ENCODE data around the gene DVL1. TPM values are rescaled to one million over a fixed set of nuclear protein-coding genes. Genes with fewer than 3 reads are reported as not detected.
"Not testable (repeated sequence)": the region's sequence is repeated elsewhere in the genome, so short reads cannot be mapped to it uniquely, and the experiment has no call there.

DVL1 gene
- total and polyA plus RNA-seq, 5 donors = 64.4 to 87.4 (median 66.4) TPM

DNA sequence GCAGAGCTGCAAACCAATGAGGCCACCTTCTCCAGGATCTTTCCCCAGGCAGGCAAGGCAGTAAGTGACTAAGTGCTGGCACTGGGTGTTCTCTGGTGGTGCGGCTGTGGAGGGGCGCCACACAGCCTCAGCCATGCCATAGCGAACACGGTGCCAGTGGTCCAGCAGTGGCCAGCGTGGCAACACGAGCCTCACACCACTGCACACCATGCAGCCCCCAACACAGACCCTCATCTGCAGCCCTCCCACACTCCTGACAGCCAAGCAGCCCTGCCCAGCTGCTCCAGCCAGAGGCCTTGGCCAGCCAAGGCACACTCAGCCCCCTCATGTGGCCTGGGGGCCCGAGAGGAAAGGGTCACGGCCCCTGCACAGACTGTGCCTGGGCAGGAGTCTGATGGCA is 27.7 kb downstream of the DVL1 start:
- WGBS = 85% methylated on average over 8 of the region's 8 CpGs
- ATAC-seq (no peak), DNase-seq (no peak)
- Histone ChIP-seq H3K27ac (ENCODE audit: low read length) (no peak overlapping the region), H3K9me3 (ENCODE audit: control insufficient read depth, low read length) (no peaks in the 10 kb centered on the region), H3K4me1 (ENCODE audit: control insufficient read depth, insufficient read depth, low read length) (no peaks in the 10 kb centered on the region), H3K27me3 (ENCODE audit: control insufficient read depth, insufficient read depth) (no peaks in the 10 kb centered on the region), H3K4me3 (ENCODE audit: low read length) (no peak overlapping the region)
- intact Hi-C loops (cut with DNase I) = no loop called here

DNA sequence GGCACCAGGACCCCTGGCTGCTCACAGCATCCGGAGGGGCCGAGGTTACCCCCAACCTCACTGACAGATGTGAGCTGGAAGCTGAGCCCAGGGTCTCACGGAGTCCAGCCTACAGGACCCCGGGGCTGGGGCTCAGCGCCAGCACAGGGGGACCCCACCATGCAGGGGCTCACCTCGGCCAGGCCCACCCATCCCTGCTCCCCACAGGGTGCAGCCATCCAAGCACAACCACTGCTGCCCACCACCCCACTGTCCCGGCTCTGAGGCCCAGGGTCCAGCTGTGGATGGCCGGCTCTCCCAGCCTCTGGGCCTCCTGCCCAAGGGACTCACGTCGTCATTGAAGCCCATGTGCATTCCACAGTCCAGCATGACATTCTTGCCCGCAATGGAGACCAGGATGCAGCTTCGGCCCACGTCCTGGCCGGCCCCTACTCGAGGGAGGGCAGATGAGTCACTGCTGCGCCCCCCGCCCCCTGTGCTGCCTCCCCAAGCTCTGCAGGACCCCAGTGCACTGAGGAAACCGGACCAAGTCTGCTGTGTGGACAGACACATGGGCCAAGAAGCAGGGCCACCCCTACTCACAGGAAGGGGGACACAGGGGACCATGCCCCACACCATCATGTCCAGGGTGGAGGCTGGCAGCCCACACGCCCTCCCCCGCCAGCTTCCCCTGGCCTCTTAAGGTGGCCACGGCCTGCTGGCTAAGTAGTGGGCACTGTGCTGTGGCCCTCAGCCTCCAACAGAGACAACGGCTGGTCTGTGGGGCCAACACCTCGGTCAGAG is 28.4 kb downstream of the DVL1 start:
- H3K27me3 ChIP-seq (ENCODE audit: control insufficient read depth, insufficient read depth) = no peaks in the 10 kb centered on the region
- no peaks in the 10 kb centered on the region for H3K4me1 ChIP-seq (ENCODE audit: control insufficient read depth, insufficient read depth, low read length)
- ATAC-seq (no peak), DNase-seq (no peak)
- intact Hi-C loops (cut with DNase I) = no loop called here
- no peak overlapping the region for H3K27ac ChIP-seq (ENCODE audit: low read length)
- WGBS = 69% methylated on average over 23 of the region's 23 CpGs
- no peaks in the 10 kb centered on the region for H3K9me3 ChIP-seq (ENCODE audit: control insufficient read depth, low read length)
- no peak overlapping the region for H3K4me3 ChIP-seq (ENCODE audit: low read length)

DNA sequence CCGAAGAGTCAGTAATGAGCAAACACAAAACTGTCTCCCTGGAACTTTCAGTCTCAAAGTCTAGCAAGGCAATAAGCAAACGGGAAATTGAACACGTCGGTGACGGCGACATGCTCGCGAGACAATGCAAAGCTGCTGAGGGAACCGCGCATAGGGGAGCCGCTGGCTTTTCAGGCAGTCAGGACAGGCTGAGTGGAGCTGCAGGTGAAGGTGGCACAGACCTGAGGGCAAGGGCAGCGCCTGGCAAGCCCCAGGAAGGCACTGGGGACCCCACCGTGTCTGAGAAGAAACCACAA is 29.6 kb downstream of the DVL1 start:
- no peak for ATAC-seq
- Histone ChIP-seq H3K27ac (ENCODE audit: low read length) (no peak overlapping the region), H3K9me3 (ENCODE audit: control insufficient read depth, low read length) (no peaks in the 10 kb centered on the region), H3K27me3 (ENCODE audit: control insufficient read depth, insufficient read depth) (no peaks in the 10 kb centered on the region), H3K4me1 (ENCODE audit: control insufficient read depth, insufficient read depth, low read length) (no peaks in the 10 kb centered on the region), H3K4me3 (ENCODE audit: low read length) (no peak overlapping the region)
- DNase-seq = no peak
- intact Hi-C loops (cut with DNase I) = no loop called here
- WGBS = 93% methylated on average over 13 of the region's 13 CpGs

DNA sequence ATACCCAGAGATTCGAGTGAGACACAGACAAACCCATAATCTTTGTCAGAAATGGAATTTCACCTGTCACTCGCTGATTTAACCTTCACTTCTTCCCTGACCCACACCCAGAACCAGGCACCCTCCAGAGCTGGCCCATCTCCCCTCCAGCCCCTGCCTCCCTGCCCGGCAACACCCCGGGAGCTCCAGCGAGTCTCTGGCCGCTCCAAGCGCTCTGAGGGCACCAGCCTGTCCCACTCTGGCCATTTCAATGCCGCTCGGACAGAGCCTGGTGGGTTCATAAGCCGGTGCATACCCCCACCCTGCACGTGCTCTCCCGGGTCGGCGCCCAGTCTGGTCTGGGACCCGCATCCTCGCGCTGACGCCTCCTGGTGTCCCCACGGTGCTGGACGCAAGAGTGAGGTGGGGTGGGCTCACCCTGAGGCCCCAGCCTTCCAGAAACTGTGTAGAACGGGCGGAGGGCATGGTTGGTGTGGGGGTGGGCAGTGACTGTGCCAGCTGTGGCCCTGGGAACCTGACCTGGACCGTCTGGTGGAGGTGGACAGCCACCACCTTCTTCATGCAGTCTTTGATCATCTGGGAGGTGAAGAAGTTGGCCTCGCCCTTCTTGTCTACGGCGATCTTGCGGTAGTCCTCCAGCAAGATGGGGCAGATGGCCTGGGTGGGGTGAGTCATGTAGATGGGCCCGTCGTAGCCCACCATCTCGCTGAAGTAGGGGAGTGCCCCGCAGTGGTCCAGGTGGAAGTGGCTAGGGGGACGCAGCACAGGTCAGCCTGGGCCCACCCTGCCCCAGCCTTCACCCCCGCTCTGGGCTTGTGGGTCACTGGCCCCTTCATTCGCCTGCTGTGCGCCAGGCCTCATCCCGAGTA is 30.2 kb downstream of the DVL1 start:
- Histone ChIP-seq H3K27me3 (ENCODE audit: control insufficient read depth, insufficient read depth) (no peaks in the 10 kb centered on the region), H3K4me3 (ENCODE audit: low read length) (no peak overlapping the region), H3K4me1 (ENCODE audit: control insufficient read depth, insufficient read depth, low read length) (no peaks in the 10 kb centered on the region), H3K9me3 (ENCODE audit: control insufficient read depth, low read length) (no peaks in the 10 kb centered on the region), H3K27ac (ENCODE audit: low read length) (no peak overlapping the region)
- ATAC-seq = peak in 1 of 2 donors; percentile 9
- no peak for DNase-seq
- 89% methylated on average over 36 of the region's 36 CpGs for WGBS
- intact Hi-C loops (cut with DNase I) = no loop called here

DNA sequence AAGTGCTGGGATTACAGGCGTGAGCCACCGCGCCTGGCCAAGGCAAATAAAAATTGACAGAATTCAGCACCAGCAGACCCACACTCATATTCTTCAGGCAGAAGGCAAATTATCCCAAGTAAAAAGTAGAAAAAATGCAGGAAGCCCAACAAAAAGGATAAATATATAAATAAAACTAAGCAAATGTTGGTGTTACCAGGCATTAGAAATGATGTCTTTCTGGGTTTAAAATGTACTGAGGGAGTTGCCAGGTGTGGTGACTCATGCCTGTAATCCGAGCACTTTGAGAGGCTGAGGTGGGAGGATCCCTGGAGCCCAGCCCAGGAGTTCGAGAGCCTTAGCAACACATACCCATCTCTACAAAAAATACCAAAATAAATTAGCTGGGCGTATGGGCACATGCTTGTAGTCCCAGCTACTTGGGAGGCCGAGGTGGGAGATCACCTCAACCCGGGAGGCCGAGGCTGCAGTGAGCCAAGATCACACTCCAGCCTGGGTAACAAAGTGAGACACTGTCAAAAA is 31.0 kb downstream of the DVL1 start:
- intact Hi-C loops (cut with DNase I) = no loop called here
- H3K4me1 ChIP-seq (ENCODE audit: control insufficient read depth, insufficient read depth, low read length) = no peaks in the 10 kb centered on the region
- H3K9me3 ChIP-seq (ENCODE audit: control insufficient read depth, low read length) = no peaks in the 10 kb centered on the region
- no peaks in the 10 kb centered on the region for H3K27me3 ChIP-seq (ENCODE audit: control insufficient read depth, insufficient read depth)
- DNase-seq (peak; percentile 88 to 93 (median 88)), ATAC-seq (peak; percentile 61 to 62)
- no peak overlapping the region for H3K27ac ChIP-seq (ENCODE audit: low read length)
- H3K4me3 ChIP-seq (ENCODE audit: low read length) = no peak overlapping the region
- 69% methylated on average over 9 of the region's 9 CpGs for WGBS

DNA sequence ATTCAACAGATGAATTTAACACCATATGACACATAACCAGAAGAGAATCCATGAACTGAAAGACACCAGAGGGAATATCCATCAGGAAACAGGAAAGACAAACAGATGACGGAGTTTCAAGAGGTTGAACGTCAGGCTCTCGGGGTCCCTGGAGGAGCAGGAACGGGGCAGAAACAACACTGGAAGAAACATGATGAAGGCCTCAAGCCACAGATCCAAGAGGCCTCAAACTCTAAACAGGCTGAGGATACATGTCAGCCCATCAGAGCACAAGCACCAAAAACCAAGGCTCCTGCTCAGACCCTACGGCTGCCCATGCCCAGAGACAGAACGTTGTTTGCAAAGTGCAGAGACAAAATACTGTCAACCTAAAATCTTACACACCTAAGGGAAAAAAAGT is 31.8 kb downstream of the DVL1 start:
- 81% methylated on average over 6 of the region's 6 CpGs for WGBS
- ATAC-seq = no peak
- intact Hi-C loops (cut with DNase I) = no loop called here

DNA sequence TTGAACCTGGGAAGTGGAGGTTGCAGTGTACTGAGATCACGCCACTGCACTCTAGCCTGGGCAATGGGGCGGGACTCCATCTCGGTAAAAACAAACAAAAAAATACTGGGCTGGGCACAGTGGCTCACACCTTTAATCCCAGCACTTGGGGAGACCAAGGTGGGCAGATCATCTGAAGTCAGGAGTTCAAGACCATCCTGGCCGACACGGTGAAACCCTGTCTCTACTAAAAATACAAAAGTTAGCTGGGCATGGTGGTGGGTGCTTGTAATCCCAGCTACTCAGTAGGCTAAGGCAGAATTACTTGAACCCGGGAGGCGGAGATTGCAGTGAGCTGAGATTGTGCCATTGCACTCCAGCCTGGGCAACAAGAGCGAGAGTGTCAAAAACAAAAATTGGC is 33.0 kb downstream of the DVL1 start:
- H3K27me3 ChIP-seq (ENCODE audit: control insufficient read depth, insufficient read depth); H3K4me1 ChIP-seq (ENCODE audit: control insufficient read depth, insufficient read depth, low read length); H3K27ac ChIP-seq (ENCODE audit: low read length); ATAC-seq; H3K4me3 ChIP-seq (ENCODE audit: low read length); H3K9me3 ChIP-seq (ENCODE audit: control insufficient read depth, low read length); DNase-seq; intact Hi-C loops (cut with DNase I): not testable (repeated sequence)
- 92% methylated on average over 8 of the region's 8 CpGs for WGBS

More for the DNA sequence above, 31.8 kb downstream of the DVL1 start:
- Histone ChIP-seq H3K9me3 (ENCODE audit: control insufficient read depth, low read length) (no peaks in the 10 kb centered on the region), H3K27me3 (ENCODE audit: control insufficient read depth, insufficient read depth) (no peaks in the 10 kb centered on the region), H3K27ac (ENCODE audit: low read length) (no peak overlapping the region), H3K4me1 (ENCODE audit: control insufficient read depth, insufficient read depth, low read length) (no peaks in the 10 kb centered on the region), H3K4me3 (ENCODE audit: low read length) (no peak overlapping the region)
- DNase-seq = no peak

DNA sequence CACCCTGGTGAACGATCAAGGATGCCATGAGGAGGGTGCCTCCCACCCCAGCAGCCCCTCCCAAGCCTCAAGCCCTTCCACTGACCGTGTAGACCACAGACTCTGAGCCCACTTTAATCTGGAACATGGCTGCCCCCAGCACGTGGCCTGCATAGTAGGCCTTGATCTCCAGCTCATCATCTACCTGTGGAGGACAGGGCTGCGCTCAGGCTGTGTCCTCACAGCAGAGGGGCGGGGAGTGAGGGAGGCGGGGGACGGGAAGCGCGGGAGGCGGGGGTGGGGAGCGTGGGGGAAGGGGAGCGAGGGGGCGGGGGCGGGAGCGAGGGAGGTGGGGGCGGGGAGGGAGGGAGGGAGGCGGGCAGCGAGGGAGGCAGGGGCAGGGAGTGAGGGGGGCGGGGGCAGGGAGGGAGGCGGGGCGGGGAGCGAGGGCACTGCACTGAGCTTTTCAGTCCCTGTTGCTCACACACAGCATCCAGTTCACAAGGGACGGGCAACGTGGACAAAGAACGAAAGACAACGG is 33.7 kb downstream of the DVL1 start:
- no peak overlapping the region for H3K4me3 ChIP-seq (ENCODE audit: low read length)
- WGBS = 63% methylated on average over 24 of the region's 26 CpGs
- no peaks in the 10 kb centered on the region for H3K27me3 ChIP-seq (ENCODE audit: control insufficient read depth, insufficient read depth)
- H3K27ac ChIP-seq (ENCODE audit: low read length) = no peak overlapping the region
- no peaks in the 10 kb centered on the region for H3K9me3 ChIP-seq (ENCODE audit: control insufficient read depth, low read length)
- no peak for DNase-seq
- intact Hi-C loops (cut with DNase I) = no loop called here
- H3K4me1 ChIP-seq (ENCODE audit: control insufficient read depth, insufficient read depth, low read length) = no peaks in the 10 kb centered on the region
- ATAC-seq = no peak

DNA sequence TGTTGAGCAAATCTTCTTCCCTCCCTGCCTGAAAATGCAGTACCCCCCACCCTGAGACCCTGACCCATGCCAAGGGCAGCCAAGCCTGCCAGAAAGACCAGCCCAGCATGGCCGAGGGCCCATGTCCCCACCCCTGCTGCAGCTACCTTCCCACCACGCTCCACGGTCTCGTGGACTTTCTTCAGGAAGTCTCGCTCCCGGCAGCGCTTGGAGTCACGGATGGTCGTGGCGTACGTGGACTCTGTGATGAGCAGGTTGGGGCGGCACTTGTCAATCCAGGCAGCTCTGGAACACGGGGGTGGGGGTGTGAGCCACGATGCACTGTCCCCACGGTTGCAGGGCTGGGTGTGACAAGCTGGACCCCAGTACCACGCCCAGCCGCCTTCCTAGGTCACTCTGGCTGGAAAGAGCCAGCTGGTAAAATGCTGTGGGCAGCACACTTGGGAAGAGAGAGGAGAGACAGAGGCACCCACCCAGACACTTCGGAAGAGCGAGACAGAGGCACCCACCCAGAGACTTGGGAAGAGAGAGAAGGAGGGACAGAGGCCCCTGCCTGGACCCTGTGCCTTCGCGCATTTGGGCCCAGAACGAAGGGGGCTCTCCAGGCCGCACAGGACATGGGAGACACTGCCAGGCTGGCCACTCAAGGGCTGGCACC is 34.4 kb downstream of the DVL1 start:
- H3K27ac ChIP-seq (ENCODE audit: low read length) = no peak overlapping the region
- no peak overlapping the region for H3K4me3 ChIP-seq (ENCODE audit: low read length)
- H3K27me3 ChIP-seq (ENCODE audit: control insufficient read depth, insufficient read depth) = no peaks in the 10 kb centered on the region
- DNase-seq (no peak), ATAC-seq (no peak)
- WGBS = 88% methylated on average over 23 of the region's 23 CpGs
- no peaks in the 10 kb centered on the region for H3K4me1 ChIP-seq (ENCODE audit: control insufficient read depth, insufficient read depth, low read length)
- H3K9me3 ChIP-seq (ENCODE audit: control insufficient read depth, low read length) = no peaks in the 10 kb centered on the region
- intact Hi-C loops (cut with DNase I) = no loop called here

DNA sequence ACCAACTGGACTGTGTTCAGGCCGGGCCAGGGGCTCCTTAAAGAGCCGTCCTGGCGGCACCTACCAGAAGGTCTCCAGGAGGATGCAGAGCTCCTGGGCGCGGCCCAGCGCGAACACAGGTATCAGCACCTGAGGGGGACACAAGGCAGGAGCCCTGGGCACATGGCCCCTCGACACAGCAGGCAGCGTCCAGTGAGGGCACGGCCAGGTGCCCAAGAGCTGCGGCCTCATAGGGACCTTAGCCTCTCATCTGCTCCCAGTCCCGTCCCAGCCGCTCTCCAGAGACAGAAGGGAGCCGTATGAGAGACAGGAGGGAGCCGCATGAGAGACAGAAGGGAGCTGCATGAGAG is 35.0 kb downstream of the DVL1 start:
- no peak overlapping the region for H3K27ac ChIP-seq (ENCODE audit: low read length)
- H3K4me3 ChIP-seq (ENCODE audit: low read length) = no peak overlapping the region
- no peaks in the 10 kb centered on the region for H3K4me1 ChIP-seq (ENCODE audit: control insufficient read depth, insufficient read depth, low read length)
- DNase-seq = no peak
- 92% methylated on average over 15 of the region's 15 CpGs for WGBS
- H3K9me3 ChIP-seq (ENCODE audit: control insufficient read depth, low read length) = no peaks in the 10 kb centered on the region
- intact Hi-C loops (cut with DNase I) = no loop called here
- no peak for ATAC-seq
- no peaks in the 10 kb centered on the region for H3K27me3 ChIP-seq (ENCODE audit: control insufficient read depth, insufficient read depth)
